ENCODE data around the gene LRP1-AS.

DNA sequence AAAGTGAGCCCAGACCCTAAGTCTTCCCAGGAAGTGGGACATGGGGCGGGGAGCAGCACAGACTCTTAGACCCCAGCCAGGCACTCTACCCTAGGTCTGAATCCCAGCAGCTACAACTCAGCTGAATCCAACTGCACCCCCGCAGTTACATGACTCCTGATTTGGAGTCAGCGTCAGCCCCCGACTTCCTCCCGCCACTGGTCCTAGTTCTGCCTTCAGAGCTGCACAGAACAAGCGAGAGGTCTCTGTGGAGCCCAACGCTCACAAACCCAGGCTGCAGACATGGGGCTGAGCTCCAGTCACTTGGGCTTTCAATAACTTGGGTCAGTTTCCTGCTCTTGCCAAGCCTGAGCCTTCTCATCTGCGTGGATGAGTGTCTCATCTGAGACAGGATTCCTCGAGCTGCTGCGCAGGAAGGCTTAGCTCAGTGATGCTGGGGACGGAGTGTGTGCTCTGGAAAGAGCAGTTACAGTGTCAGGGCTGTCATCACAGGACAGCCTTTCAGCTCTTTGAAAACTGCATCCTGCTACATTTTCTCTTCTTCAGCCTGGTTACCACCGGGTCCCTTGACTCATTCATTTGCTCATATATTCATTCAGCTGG is 38.6 kb upstream of the LRP1-AS start:
- TF ChIP-seq KDM1A (IDR thresholded peaks at IDR 0.05; ENCODE audit: low read depth) (no peak), HOXA7 (CRISPR knock-in tag; IDR thresholded peaks at IDR 0.05) (no peak), EP300 (IDR thresholded peaks at IDR 0.05) (no peak), POLR2A (IDR thresholded peaks at IDR 0.05; ENCODE audit: low read length) (no peak), CEBPB (IDR thresholded peaks at IDR 0.05) (no peak), RFX5 (IDR thresholded peaks at IDR 0.05) (no peak)
- TF ChIP-seq, protein P1, sequence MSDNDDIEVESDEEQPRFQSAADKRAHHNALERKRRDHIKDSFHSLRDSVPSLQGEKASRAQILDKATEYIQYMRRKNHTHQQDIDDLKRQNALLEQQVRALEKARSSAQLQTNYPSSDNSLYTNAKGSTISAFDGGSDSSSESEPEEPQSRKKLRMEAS (IDR thresholded peaks at IDR 0.05) = no peak
- TF ChIP-seq, protein P2, sequence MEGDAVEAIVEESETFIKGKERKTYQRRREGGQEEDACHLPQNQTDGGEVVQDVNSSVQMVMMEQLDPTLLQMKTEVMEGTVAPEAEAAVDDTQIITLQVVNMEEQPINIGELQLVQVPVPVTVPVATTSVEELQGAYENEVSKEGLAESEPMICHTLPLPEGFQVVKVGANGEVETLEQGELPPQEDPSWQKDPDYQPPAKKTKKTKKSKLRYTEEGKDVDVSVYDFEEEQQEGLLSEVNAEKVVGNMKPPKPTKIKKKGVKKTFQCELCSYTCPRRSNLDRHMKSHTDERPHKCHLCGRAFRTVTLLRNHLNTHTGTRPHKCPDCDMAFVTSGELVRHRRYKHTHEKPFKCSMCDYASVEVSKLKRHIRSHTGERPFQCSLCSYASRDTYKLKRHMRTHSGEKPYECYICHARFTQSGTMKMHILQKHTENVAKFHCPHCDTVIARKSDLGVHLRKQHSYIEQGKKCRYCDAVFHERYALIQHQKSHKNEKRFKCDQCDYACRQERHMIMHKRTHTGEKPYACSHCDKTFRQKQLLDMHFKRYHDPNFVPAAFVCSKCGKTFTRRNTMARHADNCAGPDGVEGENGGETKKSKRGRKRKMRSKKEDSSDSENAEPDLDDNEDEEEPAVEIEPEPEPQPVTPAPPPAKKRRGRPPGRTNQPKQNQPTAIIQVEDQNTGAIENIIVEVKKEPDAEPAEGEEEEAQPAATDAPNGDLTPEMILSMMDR (IDR thresholded peaks at IDR 0.05) = no peak
